CD4-positive, alpha-beta T cell (primary cell): ENCODE measurements around the gene ZNF169. TPM values are rescaled to one million over a fixed set of nuclear protein-coding genes. Genes with fewer than 3 reads are reported as not detected.

ENCODE experiments used
- ATAC-seq: fragments of 200-7000 bp; cut with Tn5 transposase; one replicate; pipeline ENCODE4 v1.10.0; 2022; ENCODE audit warnings: mild to moderate bottlenecking; ENCODE audit not compliant: poor library complexity
- CTCF ChIA-PET: fragments of 350-600 bp; sonication (Branson Sonifier 250); formaldehyde crosslinking; loops from one replicate; lab custom pipeline; 2021; ENCODE audit warnings: antibody characterized with exemption, inconsistent platforms; lab: Charles Lee
- POLR2A ChIA-PET: fragments of 350-600 bp; sonication (Branson Sonifier 250); formaldehyde crosslinking; loops from one replicate; lab custom pipeline; 2021; ENCODE audit warnings: antibody characterized with exemption, inconsistent platforms; lab: Charles Lee
- DNase-seq, 14 experiments: peaks; one replicate each; pipeline ENCODE4 v3.0.0-alpha.2; 2013 to 2020; ENCODE audit warnings: mixed read lengths in 2 of 14
- H3K27ac ChIP-seq, 2 donors: one replicate each; pipeline versions ENCODE4 v1.5.1 to v1.7.0; 2013; ENCODE audit warnings: low read length in 2 of 2, low read depth in 1 of 2, mild to moderate bottlenecking in 1 of 2
- H3K27me3 ChIP-seq, 2 experiments: 1 replicate in 1 of 2; 2 replicates in 1 of 2; pipeline versions ENCODE4 v1.6.1 to v1.7.0; 2013; ENCODE audit warnings: low read length in 2 of 2, control low read depth in 1 of 2, mild to moderate bottlenecking in 1 of 2, moderate library complexity in 1 of 2; ENCODE audit not compliant: insufficient read depth in 2 of 2, control insufficient read depth in 1 of 2
- H3K36me3 ChIP-seq: one replicate; pipeline ENCODE4 v1.6.1; 2013; ENCODE audit warnings: low read length, control low read depth; ENCODE audit not compliant: insufficient read depth
- H3K4me1 ChIP-seq: one replicate; pipeline ENCODE4 v1.6.1; 2013; ENCODE audit warnings: low read length, control low read depth; ENCODE audit not compliant: insufficient read depth
- H3K4me3 ChIP-seq: one replicate; pipeline ENCODE4 v1.5.1; 2013; ENCODE audit warnings: mild to moderate bottlenecking, low read length, moderate library complexity
- H3K9me3 ChIP-seq, 2 experiments: 1 replicate in 1 of 2; 2 replicates in 1 of 2; pipeline versions ENCODE4 v1.6.1 to v1.7.0; 2013; ENCODE audit warnings: low read length in 2 of 2, mild to moderate bottlenecking in 2 of 2, control low read depth in 1 of 2, moderate library complexity in 1 of 2; ENCODE audit not compliant: control insufficient read depth in 1 of 2, insufficient read depth in 1 of 2
- H3K27ac Mint-ChIP-seq: one replicate; pipeline ENCODE4 v1.8.0; 2020; ENCODE audit warnings: mixed read lengths
- H3K27me3 Mint-ChIP-seq: one replicate; pipeline ENCODE4 v1.8.0; 2021; ENCODE audit warnings: mixed read lengths
- H3K36me3 Mint-ChIP-seq: one replicate; pipeline ENCODE4 v1.8.0; 2021; ENCODE audit warnings: low read depth, mixed read lengths
- H3K4me1 Mint-ChIP-seq: one replicate; pipeline ENCODE4 v1.8.0; 2021; ENCODE audit warnings: low read depth, mixed read lengths
- H3K4me3 Mint-ChIP-seq: one replicate; pipeline ENCODE4 v1.8.0; 2020; ENCODE audit warnings: mild to moderate bottlenecking, mixed read lengths
- H3K9me3 Mint-ChIP-seq: one replicate; pipeline ENCODE4 v1.8.0; 2020; ENCODE audit warnings: mixed read lengths
- intact Hi-C, 2 experiments: fragments of 100-400 bp; cut with DNase I in 1 of 2; cut with micrococcal nuclease in 1 of 2; formaldehyde crosslinking; loops; one replicate each; pipeline versions ENCODE4 v1.15.1 to v1.9.0; 2023 to 2025; cut with DNase I, micrococcal nuclease
- total RNA-seq, 174 experiments: library from RNA in 2 of 174; stranded (reverse) in 2 of 174; gene quantifications; one replicate each; pipeline ENCODE4 v1.2.3 and lab custom pipeline; 2021 to 2026
- TF ChIP-seq, protein P1 (sequence below): fragments of 200-600 bp; IDR thresholded peaks from one replicate; pipeline ENCODE4 v1.8.0; 2022; ENCODE audit warnings: antibody characterized with exemption, mild to moderate bottlenecking

The ZNF169 gene
- total RNA-seq, 2 experiments from 2014 or later = 3.5 to 5.1 TPM

DNA sequence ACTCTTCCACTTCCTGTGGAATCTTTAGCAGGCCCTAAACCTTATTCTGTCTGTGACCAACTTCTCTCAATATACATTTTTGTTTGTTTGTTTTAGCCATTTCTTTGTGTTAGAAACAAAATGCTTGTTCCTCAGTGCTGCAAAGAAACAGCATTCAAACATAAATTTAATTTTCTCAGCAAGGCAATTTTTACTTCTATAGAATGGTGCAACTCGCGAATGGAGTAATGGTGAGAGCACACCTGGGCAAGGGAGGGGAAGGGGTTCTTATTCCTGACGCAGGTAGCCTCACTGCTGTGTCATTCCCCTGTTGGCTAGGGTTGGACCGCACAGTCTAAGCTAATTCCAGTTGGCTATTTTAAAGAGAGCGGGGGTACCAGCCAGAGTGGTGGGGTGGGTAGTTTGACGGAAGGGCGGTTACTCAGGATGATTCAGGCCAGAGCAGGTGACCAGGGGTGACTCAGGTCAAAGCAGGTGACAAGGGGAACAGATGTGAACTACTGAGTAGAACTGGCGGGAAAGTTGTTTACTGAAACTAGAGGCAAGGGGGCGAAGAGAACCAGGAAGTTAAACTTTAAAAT lies 21.4 kb downstream of the ZNF169 start:
- Mint-ChIP-seq H3K36me3 (peaks cover 82% of the 10 kb centered on the region), H3K4me3 (no peak overlapping the region)
- no peak for DNase-seq

DNA sequence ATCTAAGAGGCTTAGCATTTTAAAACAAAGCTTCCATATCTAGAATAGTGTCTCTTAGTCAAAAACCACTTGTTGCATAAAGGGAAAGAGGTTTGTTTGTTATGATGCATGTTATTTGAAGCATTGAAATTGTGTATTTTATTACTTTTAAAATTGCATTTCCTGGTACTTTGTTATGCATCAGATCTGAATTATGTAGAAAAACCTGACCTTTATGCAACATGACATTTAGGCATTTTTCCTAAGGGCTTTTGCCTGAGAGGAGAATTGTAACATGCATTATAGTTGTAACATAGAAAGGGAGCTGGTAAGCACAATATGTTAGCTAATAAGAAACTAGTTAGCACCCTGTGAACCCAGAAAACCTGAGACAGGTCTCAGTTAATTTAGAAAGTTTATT lies 22.0 kb downstream of the ZNF169 start:
- no peaks in the 10 kb centered on the region for H3K27me3 ChIP-seq
- peaks cover 84% of the 10 kb centered on the region for H3K36me3 Mint-ChIP-seq
- CTCF ChIA-PET = no interaction called here
- TF ChIP-seq, protein P1, sequence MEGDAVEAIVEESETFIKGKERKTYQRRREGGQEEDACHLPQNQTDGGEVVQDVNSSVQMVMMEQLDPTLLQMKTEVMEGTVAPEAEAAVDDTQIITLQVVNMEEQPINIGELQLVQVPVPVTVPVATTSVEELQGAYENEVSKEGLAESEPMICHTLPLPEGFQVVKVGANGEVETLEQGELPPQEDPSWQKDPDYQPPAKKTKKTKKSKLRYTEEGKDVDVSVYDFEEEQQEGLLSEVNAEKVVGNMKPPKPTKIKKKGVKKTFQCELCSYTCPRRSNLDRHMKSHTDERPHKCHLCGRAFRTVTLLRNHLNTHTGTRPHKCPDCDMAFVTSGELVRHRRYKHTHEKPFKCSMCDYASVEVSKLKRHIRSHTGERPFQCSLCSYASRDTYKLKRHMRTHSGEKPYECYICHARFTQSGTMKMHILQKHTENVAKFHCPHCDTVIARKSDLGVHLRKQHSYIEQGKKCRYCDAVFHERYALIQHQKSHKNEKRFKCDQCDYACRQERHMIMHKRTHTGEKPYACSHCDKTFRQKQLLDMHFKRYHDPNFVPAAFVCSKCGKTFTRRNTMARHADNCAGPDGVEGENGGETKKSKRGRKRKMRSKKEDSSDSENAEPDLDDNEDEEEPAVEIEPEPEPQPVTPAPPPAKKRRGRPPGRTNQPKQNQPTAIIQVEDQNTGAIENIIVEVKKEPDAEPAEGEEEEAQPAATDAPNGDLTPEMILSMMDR = no peak
- H3K27ac ChIP-seq = no peak overlapping the region
- H3K4me1 ChIP-seq = no peaks in the 10 kb centered on the region
- no peak for ATAC-seq
- peaks cover 7% of the 10 kb centered on the region in 2 experiments for H3K9me3 ChIP-seq
- H3K27ac Mint-ChIP-seq = no peak overlapping the region
- no peaks in the 10 kb centered on the region for H3K27me3 Mint-ChIP-seq
- no peaks in the 10 kb centered on the region for H3K9me3 Mint-ChIP-seq
- H3K4me3 ChIP-seq = no peak overlapping the region
- POLR2A ChIA-PET = no interaction called here
- no peak for DNase-seq
- H3K36me3 ChIP-seq = peaks cover 35% of the 10 kb centered on the region
- H3K4me3 Mint-ChIP-seq = no peak overlapping the region
- H3K4me1 Mint-ChIP-seq = no peaks in the 10 kb centered on the region
- intact Hi-C loops = no loop called here

More for the DNA sequence above, 21.4 kb downstream of the ZNF169 start:
- TF ChIP-seq, protein P1 = no peak
- Histone ChIP-seq H3K27ac (no peak overlapping the region), H3K27me3 (no peaks in the 10 kb centered on the region), H3K9me3 (peaks cover 7% of the 10 kb centered on the region in 2 experiments), H3K4me3 (no peak overlapping the region), H3K4me1 (no peaks in the 10 kb centered on the region), H3K36me3 (peaks cover 35% of the 10 kb centered on the region)
- Mint-ChIP-seq H3K9me3 (no peaks in the 10 kb centered on the region), H3K4me1 (peaks cover 2% of the 10 kb centered on the region), H3K27ac (no peak overlapping the region), H3K27me3 (no peaks in the 10 kb centered on the region)
- intact Hi-C loops = no loop called here
- ATAC-seq = no peak
- CTCF ChIA-PET = no interaction called here
- POLR2A ChIA-PET = no interaction called here

DNA sequence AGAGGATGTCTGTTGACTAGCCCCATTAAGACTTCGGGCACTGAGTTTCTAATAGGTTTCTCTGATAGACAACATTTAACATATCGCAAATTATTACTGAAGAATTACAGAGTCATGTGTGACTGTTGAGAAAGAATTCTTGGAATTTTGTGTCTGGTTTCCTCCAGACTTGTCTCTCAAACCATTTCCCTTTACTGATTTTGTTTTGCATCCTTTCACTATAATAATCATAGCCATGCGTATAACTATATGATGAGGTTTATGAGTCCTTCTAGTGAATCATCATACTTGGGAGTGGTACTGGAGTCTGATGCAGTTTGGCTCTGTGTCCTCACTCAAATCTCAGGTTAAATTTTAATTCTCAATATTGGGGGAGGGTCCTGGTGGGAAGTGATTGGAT lies 27.0 kb downstream of the ZNF169 start:
- H3K4me1 Mint-ChIP-seq = no peaks in the 10 kb centered on the region
- no peaks in the 10 kb centered on the region for H3K9me3 ChIP-seq
- DNase-seq = no peak
- H3K27ac ChIP-seq = no peak overlapping the region
- intact Hi-C loops = no loop called here
- no peaks in the 10 kb centered on the region for H3K27me3 ChIP-seq
- H3K4me1 ChIP-seq = no peaks in the 10 kb centered on the region
- ChIA-PET CTCF (no interaction called here), POLR2A (no interaction called here)
- no peak overlapping the region for H3K27ac Mint-ChIP-seq
- no peaks in the 10 kb centered on the region for H3K27me3 Mint-ChIP-seq
- H3K4me3 Mint-ChIP-seq = no peak overlapping the region
- peaks cover 31% of the 10 kb centered on the region for H3K36me3 ChIP-seq
- ATAC-seq = no peak
- no peaks in the 10 kb centered on the region for H3K9me3 Mint-ChIP-seq
- H3K36me3 Mint-ChIP-seq = peaks cover 79% of the 10 kb centered on the region
- TF ChIP-seq, protein P1 = no peak
- H3K4me3 ChIP-seq = no peak overlapping the region
